HG03039 (cell line): ENCODE results near the gene POLRMT.

Experiments used
- ATAC-seq: cut with Tn5 transposase; IDR thresholded peaks from one replicate; pipeline ENCODE4 v1.9.1; 2021; ENCODE audit warnings: mild to moderate bottlenecking, moderate library complexity; ENCODE audit not compliant: unreplicated experiment

Gene POLRMT

DNA sequence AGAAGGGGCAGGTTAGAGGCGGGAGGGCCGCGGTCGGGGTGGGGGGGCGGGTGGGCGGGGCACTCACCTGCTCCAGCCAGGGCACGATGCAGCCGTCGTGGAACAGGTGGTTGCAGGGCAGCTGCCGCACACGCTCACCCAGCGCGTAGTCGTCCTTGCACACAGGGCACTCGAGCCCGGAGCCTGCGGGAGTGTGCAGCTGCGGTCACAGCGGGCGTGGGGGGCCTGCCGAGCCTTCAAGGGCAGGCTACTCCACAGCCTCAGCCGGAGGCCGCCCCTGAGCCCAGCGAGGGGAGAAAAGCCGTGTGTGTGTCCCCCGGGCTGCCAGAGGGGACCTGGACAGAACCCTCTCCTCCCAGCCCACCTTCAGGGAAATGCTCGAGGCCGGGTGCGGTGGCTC lies 15.0 kb upstream of the POLRMT start:
- ATAC-seq, result no peak

DNA sequence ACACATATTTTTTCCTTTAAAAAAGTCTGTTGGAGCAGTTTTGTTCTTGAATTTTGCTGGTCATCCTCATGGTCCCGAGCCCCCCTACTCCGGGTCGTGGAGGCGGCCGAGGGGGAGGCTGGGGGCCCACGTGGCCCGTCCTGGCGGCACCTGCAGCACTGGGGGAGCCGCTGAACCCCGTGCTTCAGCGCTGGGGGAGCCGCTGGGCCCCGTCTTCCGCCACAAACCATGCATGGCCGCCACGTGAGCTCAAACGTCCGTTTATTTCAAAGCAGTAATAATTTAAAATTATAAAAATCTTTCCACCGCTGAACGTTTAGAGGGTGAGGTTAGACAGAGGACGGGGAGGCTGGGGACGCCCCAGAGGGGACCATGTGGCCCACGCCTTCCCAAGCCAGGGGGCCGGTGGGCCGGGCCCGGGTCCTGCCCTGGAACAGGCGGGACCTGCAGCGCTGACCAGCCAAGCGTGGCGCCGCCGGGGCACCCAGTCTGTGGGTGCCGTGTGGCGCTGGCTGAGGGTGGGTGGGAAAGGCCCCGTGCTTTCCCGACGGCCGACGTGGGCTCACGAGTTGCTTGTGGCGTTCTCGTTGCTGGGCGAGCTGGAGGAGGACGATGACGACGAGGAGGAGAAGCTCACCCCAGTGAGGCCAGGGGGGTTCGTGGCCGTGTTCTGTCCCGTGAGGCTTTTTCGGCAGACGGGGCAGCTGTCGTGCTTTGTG lies 14.4 kb upstream of the POLRMT start:
- no peak for ATAC-seq

DNA sequence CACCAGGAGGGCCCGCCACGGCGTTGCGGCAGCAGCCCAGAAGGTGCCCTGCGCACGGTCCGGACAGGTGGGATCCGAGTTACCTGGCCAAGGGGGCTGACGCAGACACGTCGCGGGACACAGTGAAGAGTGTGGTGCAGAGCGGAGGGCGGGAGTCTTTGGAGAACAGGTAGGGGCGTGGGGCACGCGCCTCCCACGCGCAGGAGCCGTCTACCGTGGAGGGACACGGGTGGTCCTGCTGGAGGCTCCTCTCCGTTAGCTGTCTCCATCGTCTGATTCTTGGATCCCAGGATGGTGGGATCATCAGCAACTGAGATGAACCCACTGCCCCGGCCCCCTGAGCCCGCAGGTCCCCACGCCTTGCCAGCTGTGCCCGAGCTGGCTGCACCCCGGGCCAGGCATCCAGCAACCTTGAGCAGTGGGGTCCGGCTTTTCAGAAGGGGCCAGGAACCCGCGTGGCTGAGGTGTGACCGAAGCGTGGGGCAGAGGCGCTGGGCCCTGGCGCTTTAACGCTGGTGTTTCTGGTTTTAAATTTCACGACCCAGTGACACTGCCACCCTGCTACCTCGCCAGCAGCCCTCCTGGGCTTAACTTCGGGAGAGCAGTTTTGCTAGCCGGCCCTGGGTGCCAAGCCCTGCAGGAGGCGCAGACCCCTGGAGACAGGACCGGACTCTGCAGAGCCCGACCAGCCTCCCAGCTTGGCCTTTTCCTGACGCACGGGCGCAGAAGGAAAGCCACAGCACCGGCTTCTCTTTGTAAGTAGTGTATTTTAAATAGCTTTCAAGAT lies 13.6 kb upstream of the POLRMT start:
- no peak for ATAC-seq

DNA sequence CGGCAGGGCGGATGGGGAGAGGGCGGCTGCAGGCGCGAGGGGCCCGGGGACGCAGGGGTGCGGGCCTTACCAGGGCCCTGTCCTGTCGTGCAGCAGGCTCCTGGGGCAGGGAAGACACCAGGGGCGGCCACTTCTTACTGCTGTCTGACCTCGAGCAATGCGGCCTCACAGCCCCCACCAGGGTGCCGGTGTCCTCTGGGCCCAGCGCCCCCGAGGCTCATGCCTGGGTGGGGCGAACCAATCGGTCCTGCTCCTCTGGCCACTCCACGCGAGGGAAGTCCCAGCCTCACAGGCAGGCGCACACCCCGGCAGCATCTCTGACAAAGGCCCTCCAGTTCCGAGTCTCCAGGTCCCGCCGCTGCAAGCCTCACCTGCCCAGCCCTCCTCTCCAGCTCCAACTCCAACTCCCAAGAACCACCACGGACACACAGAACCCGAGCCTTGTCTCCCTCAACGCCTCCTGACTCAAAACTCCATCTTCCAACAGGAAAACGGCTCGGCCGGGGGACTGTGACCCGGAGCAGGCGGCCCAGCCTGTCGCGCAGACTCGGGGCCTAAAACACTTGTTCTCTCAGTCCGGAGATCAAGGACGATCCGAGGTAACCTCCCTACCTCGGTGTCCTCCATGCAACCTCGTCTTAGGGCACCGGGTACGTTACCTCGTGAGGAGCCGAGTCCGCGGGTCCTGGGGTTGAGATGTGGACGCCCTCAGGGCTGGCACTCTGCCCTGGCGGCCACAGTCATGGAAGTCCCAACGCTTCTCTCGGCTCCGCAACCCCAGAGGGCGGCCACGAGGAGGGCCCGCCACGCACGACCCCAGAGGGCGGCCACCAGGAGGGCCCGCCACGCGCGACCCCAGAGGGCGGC lies 12.8 kb upstream of the POLRMT start:
- ATAC-seq, result no peak

DNA sequence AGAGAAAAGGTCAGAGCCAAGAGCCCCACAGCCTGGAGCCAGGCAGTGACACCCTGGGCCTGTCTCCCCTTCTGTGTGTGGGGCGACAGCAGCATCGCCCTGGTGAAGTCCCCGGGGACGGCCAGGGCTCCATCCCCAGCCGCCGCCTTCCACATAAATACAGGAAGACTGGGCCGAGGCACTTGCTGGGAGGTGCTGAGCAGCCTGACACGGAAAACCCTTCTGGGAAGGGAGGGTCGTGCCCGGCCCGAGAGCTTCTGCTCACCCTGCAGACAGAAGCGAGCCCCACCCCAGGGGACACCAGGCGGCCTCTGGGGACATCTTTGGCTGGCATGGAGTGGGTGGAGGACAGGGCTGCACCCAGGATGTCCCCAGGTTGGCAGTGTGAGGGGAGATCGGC lies 11.5 kb upstream of the POLRMT start:
- no peak for ATAC-seq

DNA sequence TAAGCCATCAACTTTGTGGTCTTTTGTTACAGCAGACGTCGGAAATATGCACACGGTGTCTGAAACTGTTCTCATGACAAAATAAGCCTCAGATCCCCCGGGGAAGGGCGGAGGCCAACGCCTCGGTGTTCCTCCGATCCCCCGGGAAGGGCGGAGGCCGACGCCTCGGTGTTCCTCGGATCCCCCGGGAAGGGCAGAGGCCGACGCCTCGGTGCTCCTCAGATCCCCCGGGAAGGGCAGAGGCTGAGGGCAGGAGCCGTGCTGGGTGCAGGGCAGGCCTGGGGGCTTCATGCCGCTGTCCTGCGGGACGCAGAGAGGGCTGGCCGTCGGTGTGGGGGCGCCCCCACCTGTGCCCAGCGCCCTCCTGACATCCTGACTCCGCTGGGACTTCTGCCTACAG lies 11.0 kb upstream of the POLRMT start:
- no peak for ATAC-seq

DNA sequence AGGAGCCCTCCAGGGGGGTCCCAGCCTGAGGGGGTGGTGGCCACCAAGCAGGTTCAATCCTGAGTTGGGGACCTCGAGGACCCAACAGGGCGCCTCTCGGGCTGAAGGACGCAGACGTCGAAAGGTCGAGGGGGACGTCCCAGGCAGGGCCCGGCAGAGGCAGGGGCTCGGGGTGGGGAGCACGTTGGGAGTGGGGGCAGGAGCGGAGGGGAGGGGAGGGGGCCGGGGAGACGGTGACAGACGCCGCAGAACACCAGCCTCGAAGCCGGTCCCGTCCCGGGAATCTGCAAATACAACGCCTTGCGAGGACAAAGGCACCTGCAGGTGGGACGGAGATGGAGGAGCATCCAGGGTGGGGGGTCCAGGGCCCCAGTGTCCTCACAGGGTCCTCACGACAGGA lies 10.4 kb upstream of the POLRMT start:
- ATAC-seq, result no peak

DNA sequence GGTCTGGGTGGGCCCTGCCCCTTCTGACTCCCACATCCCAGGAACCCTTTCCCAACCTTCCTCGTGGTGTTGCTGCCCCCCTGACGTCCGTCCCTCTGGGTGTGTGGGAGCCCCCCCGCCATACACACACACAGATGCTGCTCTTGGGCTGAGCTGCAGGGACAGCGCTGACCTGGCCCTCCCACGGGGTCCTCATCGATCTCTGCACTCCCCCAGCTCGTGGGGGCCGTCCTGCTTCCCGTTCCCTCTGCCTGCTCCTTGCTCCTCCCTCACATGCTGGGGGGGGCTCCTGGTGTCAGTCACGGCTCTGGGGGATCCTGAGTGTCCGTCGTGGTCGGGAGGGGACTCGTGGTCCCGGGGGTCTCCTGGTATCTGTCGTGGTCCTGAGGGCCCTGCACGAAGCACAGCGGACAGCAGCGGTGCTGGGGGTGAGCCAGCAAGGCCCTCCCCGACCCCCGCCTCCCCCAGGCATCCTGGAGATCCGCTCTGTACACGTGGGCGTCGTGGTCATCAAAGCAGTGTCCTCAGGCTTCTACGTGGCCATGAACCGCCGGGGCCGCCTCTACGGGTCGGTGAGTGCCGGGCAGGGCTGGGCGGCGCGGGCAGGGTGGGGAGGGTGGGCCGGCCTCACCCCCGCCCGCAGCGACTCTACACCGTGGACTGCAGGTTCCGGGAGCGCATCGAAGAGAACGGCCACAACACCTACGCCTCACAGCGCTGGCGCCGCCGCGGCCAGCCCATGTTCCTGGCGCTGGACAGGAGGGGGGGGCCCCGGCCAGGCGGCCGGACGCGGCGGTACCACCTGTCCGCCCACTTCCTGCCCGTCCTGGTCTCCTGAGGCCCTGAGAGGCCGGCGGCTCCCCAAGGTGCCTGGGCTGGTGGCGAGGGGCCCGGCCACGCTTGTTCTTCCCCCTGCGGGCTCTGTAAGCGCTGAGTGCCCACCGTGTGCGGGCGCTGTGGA lies 9.7 kb upstream of the POLRMT start:
- no peak for ATAC-seq

DNA sequence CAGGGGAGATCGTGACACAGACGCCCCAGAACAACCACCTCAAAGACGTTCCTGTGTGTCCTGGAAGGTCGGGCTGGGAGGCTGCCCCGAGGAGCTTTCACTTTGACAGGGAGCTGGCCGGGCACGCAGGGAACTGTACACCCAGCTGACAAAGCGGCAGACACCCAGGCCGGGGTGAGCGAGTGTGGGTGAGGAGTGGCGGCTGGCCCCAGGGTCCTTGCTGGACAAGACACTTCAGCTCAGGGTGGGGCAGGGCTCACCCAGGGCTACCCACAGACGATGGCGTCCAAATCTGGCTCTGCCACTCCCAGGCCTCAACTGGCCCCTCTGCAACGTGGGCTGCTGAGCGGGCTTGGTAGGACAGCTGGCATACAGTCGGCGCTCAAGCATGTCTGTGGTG lies 8.4 kb upstream of the POLRMT start:
- ATAC-seq, result no peak

DNA sequence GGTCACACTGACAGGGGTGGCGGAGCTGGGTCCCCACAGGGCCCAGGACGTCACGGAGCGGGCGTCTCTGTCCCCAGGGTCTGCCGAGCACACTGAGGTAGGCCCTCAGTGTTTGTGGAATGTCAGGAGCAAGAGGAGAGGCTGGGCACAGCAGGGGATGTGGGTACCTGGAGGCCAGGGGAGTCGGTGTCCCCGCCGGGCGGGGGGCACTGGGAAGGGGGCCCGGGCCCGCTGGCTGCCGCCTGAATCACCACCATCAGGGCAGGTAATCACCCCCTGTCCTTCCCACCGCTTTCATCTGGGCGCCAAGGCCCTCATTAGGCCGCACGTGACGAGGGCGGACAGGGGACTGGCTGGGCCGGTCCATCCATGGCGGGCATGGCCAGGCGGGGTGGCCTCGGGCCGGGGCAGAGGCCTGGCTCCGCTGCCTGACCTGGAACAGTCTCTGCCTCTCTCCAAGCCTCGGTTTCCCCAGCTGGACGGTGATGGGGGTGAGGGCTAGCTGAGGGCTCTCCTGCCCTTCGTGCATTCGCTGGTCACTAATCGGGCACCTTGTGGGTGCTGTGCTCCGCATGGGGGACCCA lies 7.4 kb upstream of the POLRMT start:
- ATAC-seq, result no peak

DNA sequence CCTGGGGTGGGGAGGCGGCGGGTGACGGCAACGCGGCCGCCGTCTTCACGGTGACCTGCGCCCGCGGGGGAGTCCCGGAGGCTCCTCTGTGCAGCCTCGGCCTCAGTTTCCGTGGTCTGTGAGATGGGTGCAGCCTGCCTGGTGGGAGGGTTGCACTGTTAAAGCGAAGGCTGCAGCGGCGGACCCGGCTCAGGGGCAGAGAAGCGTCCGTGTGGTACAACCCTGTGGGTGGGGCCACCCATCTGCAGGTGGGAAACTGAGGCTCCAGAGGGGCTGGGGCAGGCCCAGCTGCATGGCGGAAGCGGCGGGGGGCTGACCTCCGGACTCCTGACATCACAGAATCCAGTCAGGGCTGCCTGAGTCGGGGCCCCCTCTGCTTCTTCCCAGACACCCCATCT lies 6.8 kb upstream of the POLRMT start:
- ATAC-seq, result no peak

DNA sequence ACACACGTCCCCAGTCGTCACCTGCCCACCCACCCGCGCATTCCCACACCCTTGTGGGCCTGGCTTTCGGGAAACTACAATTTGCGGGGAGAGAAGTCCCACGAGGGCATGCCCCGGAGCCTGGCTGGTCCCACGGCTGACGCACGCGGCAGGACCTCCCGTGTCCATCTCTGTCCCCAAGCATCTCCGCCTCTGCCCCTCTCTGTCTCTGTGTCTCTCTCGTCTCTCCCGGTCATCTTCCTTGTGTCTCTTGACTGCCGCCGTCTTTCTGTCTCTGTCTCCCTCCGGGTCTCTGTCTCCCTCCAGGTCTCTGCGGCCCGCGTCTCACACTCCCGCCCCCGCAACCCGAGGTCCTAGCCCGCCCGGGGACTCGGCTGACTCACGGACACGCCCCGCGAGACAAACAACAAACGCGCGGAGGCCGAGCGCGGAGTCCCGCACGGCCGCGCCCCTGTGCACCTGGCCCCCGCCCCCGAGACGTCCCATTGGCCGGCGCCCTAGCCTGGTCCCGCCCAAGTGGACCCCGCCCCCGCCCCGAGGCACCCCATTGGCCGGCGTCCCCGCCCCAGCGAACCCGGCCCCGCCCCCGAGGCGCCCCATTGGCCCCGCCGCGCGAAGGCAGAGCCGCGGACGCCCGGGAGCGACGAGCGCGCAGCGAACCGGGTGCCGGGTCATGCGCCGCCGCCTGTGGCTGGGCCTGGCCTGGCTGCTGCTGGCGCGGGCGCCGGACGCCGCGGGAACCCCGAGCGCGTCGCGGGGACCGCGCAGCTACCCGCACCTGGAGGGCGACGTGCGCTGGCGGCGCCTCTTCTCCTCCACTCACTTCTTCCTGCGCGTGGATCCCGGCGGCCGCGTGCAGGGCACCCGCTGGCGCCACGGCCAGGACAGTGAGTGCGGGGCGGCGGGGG lies 6.2 kb upstream of the POLRMT start, which contains the start of gene FGF22:
Gene FGF22 (plus strand): TSS at position 627 of the 908 bp plus-strand sequence. CDS start 47 bp downstream, at position 674.
- ATAC-seq, result peak; percentile 51

DNA sequence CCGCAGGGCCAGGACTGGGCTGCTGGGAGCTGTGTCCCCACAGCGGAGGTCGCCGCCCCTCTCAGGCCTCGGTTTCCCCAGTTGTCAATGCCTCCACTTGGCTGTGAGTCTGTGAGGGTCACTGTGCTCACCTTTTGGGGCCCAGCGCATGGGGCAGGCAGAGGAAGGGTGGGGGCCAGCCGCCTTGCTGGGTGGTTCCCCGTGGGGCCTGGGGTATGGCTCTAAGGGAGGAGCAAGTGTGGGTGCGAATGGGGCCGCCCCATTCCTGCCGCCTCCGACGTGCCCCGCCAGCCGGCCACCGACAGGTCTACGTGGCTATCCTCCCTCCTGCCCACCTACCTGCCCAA lies 5.5 kb upstream of the POLRMT start:
- ATAC-seq, result no peak

DNA sequence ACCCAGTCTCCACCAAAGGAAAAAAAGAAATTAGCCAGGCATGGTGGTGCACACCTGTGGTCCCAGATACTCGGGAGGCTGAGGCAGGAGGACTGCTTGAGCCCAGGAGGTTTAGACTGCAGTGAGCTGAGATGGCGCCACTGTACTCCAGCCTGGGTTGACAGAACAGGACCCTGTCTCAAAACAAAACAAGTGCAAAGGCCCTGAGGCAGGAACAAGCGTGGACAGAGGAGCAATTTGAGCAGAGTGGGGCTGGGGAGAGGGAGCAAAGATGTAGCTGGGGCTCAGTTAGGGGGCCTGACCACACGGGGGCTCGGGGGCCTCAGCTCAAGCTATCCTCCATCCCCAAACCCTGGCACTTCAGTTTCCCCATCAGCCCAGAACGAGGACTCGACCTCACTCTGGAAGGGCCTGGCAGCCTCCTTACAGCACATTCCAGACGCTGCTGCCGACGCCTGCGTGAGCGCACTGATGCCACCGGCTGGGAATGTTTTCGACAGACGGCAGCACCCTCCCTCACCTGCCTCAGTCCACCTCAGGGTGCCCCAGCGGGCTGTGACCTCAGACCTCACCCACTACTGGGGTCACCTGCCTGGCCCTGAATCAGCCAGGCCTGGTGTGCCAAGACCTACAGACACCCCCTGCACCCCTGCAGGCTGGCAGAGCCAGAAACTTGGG lies 1.8 kb upstream of the POLRMT start:
- no peak for ATAC-seq

DNA sequence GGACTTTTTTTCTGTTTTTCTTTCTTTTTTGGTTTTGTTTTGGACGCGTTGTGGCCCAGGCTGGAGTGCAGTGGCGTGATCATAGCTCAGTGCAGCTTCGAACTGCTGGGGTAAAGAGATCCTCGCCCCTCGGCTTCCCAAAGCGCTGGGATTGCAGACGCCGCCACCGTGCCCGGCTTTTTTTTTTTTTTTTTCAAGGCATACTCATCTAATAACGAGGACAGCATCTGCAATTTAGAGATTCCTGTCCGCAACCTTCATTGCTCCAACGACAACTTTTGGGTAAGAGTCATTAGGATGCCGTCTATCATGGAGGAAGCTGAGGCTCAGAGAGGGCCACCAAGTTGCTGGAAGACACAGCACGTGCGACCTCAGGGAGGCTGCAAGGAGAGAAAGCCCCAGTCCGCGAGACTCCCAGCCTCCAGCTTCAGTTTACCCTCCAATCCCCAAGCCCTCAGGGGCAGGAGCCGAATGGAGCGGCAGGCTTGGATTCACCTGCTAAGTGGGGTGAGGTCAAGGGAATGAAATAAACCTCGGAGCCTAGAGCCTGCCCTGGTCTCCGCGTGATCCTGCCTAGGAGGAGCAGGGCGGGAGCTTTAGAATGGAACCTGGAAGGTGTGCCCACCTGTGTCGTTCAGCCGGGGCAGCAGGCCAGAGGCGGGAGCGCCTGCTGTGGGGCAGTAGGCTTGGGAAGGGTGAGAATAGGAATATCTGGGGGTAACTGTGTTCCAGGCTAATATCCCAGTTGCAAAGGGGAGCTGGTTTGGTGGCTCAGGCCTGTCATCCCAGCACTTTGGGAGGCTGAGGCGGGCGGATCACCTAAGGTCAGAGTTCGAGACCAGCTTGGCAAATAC lies 676 bp upstream of the POLRMT start:
- ATAC-seq, result no peak

DNA sequence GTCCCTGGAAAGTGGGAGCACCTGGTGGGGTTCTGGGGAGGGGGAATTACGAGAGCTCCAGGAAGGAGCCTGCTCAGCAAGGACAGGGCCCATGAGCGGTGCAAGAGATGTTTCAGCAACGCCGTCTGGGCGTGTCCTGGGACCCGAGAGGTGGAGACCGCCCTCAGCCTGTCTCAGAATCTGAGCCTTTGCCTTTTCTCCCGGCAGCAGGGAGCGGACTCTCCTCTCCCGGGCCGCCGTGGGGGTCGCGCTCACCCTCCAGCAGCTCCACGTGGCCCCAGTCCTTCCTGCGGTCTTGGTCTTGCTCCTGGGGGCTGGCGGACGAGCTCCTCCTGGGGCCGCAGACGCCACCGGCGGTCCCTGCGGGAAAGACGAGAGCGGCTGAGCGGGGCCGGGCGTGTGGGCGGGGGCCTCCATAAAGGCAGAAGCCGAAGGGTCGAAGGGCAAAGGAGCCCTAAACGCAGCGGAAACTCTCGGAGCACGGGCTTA lies 714 bp downstream of the POLRMT start:
- peak; percentile 13 for ATAC-seq

DNA sequence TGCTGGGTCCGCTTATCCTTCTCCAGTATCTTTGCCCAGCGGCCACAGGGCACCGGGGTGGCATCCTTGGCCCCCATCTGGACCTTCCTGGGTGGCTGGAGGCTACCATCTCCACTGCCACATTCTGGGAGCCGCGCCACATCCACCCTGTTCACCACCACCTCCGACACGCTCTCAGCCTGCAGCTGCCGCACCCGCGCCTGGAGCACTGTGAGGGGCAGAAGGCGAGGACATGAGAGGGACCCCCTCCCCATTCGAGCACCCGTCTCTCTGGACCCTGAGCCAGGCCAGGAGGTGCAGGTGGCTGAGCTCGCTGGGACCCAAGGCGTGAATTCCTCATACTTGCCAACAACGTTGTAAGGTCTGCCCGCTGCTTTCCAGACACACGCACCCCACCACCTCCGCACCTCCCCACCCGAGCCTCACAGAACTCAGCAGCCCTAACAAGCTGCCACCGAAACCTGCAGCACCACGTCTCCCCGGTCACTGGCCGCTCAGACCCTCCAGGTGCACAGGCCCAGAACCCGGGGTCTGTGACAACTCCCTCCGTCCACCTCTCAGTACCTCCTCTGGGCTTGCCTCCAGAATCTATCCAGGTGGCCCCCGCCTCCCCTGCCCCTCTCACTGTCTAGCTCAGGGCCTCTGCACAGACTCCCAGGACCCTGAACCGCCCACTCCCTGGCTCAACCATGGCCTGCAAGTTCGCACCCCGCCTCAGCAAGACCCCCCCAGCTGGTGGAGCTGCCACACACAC lies 3.2 kb downstream of the POLRMT start:
- ATAC-seq, result no peak
